MCF 10A (cell line): Measurements from ENCODE around the gene PRKAR1B. TPM values are rescaled to one million over a fixed set of nuclear protein-coding genes. Genes with fewer than 3 reads are reported as not detected.

ENCODE experiments used
- BruUV-seq: library from RNA; stranded (reverse); fragments of 400-500 nt; replicated peaks from 2 replicates; lab custom pipeline; 2021; lab: Mats Ljungman, UMichigan
- CTCF ChIA-PET: fragments of 300-600 bp; sonication (Branson Sonifier 250); formaldehyde crosslinking; extraction: SDS; loops from one replicate; lab custom pipeline; 2021; ENCODE audit warnings: antibody characterized with exemption, inconsistent platforms; lab: Yijun Ruan, JAX
- POLR2A ChIA-PET: fragments of 300-600, 350-650 bp; sonication (Branson Sonifier 250); formaldehyde crosslinking; extraction: SDS; loops from one replicate; lab custom pipeline; 2020; ENCODE audit warnings: antibody characterized with exemption, inconsistent platforms; lab: Yijun Ruan, JAX
- DNase-seq: peaks from one replicate; pipeline ENCODE4 v3.0.0-alpha.2; 2018; ENCODE audit not compliant: unreplicated experiment
- H3K27ac Mint-ChIP-seq: one replicate; pipeline ENCODE4 v1.8.0; 2022; ENCODE audit warnings: mild to moderate bottlenecking, low read depth, mixed read lengths; ENCODE audit not compliant: unreplicated experiment
- H3K27me3 Mint-ChIP-seq: one replicate; pipeline ENCODE4 v1.8.0; 2022; ENCODE audit warnings: mixed read lengths; ENCODE audit not compliant: insufficient read depth, unreplicated experiment
- H3K36me3 Mint-ChIP-seq: one replicate; pipeline ENCODE4 v1.8.0; 2022; ENCODE audit warnings: mild to moderate bottlenecking, moderate library complexity, mixed read lengths; ENCODE audit not compliant: insufficient read depth, unreplicated experiment
- H3K4me1 Mint-ChIP-seq: one replicate; pipeline ENCODE4 v1.8.0; 2022; ENCODE audit warnings: mixed read lengths; ENCODE audit not compliant: insufficient read depth, unreplicated experiment
- H3K4me3 Mint-ChIP-seq: one replicate; pipeline ENCODE4 v1.8.0; 2022; ENCODE audit warnings: mild to moderate bottlenecking, moderate library complexity, mixed read lengths; ENCODE audit not compliant: unreplicated experiment
- H3K9me3 Mint-ChIP-seq: one replicate; pipeline ENCODE4 v1.8.0; 2022; ENCODE audit warnings: mixed read lengths; ENCODE audit not compliant: unreplicated experiment
- intact Hi-C: fragments of 100-400 bp; cut with micrococcal nuclease; formaldehyde crosslinking; loops from 2 replicates; pipeline ENCODE4 v1.14.1; 2022
- total RNA-seq: library from RNA; stranded (reverse); gene quantifications from 2 replicates; pipeline ENCODE4 v1.2.3, GENCODE V29; 2022
- TF ChIP-seq, protein P1 (sequence below): fragments of 200-600 bp; IDR thresholded peaks from one replicate; pipeline ENCODE4 v1.8.0; 2022; ENCODE audit warnings: antibody characterized with exemption, mild to moderate bottlenecking; ENCODE audit not compliant: unreplicated experiment

The PRKAR1B gene
- total RNA-seq, 1 experiment from 2014 or later, result 31.5 TPM

DNA sequence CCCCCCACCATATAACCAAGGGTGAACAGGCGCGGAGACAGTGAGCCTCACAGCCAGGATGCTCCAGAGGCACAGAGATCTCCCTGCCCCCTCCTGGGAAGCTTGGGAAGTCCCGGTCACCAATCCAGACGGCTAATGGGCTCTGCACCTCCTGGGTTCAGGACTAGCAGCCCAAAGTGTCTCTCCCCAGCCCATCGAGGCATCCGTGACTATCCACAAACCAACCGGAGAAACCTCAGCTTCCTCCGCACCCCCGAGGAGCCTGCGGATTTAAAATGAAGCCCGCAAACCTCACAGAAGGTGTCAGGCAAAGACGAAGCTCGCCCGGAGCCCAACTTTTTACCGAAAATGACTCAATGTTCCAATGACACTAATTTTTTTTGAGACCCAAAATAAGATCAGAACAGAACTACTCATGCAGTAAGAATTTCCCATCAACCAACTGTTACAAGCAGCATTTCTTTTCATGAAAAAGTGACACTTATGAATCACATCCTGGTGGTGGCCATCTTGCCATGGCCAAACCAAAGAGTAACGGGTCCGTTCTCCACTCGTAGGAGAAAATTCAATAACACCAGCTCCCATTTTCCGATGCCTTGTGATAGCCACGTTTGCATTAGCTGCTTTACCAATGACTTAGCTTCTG, 213.4 kb downstream of the PRKAR1B start:
- ChIA-PET CTCF (interaction anchor here (0.6 to 1.2 kb wide), 3 partner anchors 80 to 219 kb away, joined by 3 to 4 read pairs (median 3); no protein-coding TSS in a partner anchor), POLR2A (no interaction called here)
- TF ChIP-seq, protein P1, sequence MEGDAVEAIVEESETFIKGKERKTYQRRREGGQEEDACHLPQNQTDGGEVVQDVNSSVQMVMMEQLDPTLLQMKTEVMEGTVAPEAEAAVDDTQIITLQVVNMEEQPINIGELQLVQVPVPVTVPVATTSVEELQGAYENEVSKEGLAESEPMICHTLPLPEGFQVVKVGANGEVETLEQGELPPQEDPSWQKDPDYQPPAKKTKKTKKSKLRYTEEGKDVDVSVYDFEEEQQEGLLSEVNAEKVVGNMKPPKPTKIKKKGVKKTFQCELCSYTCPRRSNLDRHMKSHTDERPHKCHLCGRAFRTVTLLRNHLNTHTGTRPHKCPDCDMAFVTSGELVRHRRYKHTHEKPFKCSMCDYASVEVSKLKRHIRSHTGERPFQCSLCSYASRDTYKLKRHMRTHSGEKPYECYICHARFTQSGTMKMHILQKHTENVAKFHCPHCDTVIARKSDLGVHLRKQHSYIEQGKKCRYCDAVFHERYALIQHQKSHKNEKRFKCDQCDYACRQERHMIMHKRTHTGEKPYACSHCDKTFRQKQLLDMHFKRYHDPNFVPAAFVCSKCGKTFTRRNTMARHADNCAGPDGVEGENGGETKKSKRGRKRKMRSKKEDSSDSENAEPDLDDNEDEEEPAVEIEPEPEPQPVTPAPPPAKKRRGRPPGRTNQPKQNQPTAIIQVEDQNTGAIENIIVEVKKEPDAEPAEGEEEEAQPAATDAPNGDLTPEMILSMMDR, result no peak
- no peak for DNase-seq
- H3K4me3 Mint-ChIP-seq, result no peak overlapping the region
- no peak overlapping the region for H3K27ac Mint-ChIP-seq
- H3K36me3 Mint-ChIP-seq, result peaks cover 23% of the 10 kb centered on the region
- H3K9me3 Mint-ChIP-seq, result no peaks in the 10 kb centered on the region
- intact Hi-C loops, result no loop called here
- no peaks in the 10 kb centered on the region for H3K27me3 Mint-ChIP-seq
- BruUV-seq, result no TSS peak
- peaks cover 4% of the 10 kb centered on the region for H3K4me1 Mint-ChIP-seq

DNA sequence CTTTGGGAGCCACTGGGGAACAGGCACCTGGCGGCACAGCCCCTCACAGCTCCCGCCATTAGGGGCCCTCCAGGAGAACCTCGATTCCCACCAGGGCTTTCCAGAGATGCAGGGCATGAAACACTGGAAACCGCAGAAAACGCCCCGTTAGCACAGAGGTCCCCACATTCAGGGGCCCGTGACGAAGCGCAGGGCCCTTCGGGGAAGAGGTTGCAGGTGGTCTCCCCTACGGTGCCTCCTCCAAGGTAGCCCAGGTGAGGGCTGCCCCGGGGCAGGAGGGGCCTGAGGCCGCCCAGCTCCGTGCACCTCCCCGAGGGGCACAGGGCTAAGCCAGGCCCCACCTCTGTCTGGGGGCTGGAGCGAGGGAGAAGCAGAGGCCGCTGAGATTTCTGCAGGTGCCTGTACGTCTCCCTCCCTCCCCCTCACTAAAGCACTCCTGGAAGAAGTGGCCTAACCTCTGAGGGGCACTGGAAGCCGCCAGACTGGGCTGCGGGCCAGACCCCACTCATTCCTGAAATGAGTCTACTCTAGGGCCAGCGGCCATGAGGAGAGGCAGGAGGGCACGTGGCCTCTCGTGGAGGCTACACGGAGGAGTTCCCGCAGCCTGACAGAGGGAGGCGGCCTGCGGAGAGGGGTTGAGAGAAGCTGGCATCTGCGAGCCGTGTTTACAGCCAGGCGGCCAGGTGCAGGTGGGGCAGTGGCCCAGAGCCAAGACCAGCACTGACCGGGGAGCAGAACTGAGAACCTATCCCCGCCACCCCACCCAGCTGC, 214.4 kb downstream of the PRKAR1B start:
- no peak overlapping the region for H3K27ac Mint-ChIP-seq
- no TSS peak for BruUV-seq
- no peaks in the 10 kb centered on the region for H3K9me3 Mint-ChIP-seq
- POLR2A ChIA-PET, result no interaction called here
- DNase-seq, result no peak
- no peaks in the 10 kb centered on the region for H3K27me3 Mint-ChIP-seq
- H3K36me3 Mint-ChIP-seq, result peaks cover 30% of the 10 kb centered on the region
- H3K4me3 Mint-ChIP-seq, result no peak overlapping the region
- intact Hi-C loops, result no loop called here
- CTCF ChIA-PET, result interaction anchor here (1.2 kb wide), 1 partner anchor 219 kb away, joined by 3 read pairs; no protein-coding TSS in a partner anchor
- TF ChIP-seq, protein P1, result no peak
- H3K4me1 Mint-ChIP-seq, result peaks cover 4% of the 10 kb centered on the region

DNA sequence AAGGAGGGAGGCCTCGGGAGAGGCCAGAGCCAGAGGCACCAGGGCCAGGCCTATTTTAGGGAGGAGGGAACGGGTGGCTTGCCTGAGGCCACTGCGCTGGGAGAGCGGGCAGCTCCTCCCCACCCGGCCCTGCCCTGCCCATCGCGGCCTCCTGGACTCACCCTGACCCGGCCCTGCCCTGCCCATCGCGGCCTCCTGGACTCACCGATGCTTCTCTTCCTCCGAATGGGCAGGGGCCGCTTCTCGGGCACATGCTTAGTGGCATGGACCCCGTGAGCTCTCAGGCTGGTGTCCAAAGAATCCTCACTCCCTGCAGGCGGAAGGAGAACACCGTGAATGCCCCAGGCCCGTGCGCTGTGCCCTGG, 215.0 kb downstream of the PRKAR1B start:
- no TSS peak for BruUV-seq
- H3K27ac Mint-ChIP-seq, result no peak overlapping the region

More for the DNA sequence above, 215.0 kb downstream of the PRKAR1B start:
- CTCF ChIA-PET, result no interaction called here
- Mint-ChIP-seq H3K9me3 (no peaks in the 10 kb centered on the region), H3K4me1 (peaks cover 4% of the 10 kb centered on the region), H3K4me3 (no peak overlapping the region), H3K36me3 (peaks cover 30% of the 10 kb centered on the region), H3K27me3 (no peaks in the 10 kb centered on the region)
- TF ChIP-seq, protein P1, result no peak
- POLR2A ChIA-PET, result no interaction called here
- no peak for DNase-seq
- intact Hi-C loops, result no loop called here
